GM10266 (cell line): Measurements from ENCODE around the gene PNMT.
A peak's percentile ranks its signal among the peaks of the same experiment; 100 is the strongest.

Experiments used
- DNase-seq: peaks from one replicate; pipeline ENCODE4 v3.0.0; 2012; ENCODE audit errors: extremely low spot score
- TF ChIP-seq, protein P1 (sequence below): IDR thresholded peaks from 2 replicates; pipeline ENCODE4 v1.5.1; 2012; ENCODE audit warnings: mild to moderate bottlenecking, low read depth; ENCODE audit not compliant: control insufficient read depth, insufficient read depth; ENCODE audit errors: missing control alignments

Gene PNMT

DNA sequence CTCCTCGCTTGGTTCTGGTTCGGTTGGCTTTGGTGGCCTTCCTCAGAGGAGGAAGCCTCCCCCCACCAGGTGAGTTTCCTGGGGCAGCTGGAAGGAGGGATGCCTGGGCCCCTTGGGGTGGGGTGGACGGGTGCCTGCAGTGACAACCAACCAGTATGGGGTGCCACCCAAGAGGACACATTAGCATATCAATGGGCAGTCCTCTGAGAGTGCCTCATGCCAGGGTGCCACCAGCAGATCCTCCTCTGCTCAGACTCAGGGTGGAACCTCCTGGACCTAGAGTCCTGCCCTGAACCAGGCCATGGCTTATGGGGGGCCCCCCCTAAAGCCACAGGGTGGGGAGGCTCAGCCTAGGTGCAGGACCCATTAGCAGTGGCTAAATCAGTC lies 38.8 kb upstream of the PNMT start:
- TF ChIP-seq, protein P1, sequence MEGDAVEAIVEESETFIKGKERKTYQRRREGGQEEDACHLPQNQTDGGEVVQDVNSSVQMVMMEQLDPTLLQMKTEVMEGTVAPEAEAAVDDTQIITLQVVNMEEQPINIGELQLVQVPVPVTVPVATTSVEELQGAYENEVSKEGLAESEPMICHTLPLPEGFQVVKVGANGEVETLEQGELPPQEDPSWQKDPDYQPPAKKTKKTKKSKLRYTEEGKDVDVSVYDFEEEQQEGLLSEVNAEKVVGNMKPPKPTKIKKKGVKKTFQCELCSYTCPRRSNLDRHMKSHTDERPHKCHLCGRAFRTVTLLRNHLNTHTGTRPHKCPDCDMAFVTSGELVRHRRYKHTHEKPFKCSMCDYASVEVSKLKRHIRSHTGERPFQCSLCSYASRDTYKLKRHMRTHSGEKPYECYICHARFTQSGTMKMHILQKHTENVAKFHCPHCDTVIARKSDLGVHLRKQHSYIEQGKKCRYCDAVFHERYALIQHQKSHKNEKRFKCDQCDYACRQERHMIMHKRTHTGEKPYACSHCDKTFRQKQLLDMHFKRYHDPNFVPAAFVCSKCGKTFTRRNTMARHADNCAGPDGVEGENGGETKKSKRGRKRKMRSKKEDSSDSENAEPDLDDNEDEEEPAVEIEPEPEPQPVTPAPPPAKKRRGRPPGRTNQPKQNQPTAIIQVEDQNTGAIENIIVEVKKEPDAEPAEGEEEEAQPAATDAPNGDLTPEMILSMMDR = no peak
- no peak for DNase-seq

DNA sequence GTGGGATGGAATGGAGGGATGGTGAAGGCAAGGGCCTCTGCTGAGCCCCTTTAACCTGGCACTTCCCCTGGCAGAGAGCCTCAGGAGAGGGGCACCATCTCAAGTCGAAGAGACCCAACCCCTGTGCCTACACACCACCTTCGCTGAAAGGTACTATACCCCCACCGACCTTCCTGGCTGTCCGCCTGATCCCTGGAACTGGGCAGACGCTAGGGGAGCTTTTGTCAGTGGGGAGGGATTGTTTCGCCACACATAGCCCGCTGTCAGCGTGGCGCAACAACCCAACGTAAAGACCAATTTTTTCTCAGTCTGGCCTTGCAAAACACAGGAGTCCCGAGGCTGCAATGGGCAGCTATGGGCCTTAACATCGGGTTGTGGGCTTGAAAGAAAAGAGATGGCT lies 38.4 kb upstream of the PNMT start:
- DNase-seq = no peak
- TF ChIP-seq, protein P1 = no peak

DNA sequence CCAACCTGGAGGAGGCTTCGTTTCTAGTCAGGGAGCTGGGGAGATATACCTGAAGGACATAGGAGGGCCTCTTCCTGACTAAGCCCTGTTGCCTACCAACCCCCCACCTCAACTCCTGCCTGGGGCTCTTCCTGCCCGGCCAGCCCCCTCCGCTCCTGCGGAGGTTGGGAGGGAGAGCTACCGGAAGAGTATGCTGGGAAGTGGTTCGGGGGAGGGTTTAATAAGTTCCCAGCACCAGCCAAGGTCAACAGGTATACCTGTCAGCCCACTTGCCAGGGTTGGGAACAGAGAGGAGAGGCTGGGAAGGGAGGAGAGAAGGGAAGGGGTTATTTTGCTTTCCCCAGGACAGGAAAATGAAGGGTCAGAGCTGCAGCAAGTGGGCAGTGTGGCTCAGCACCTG lies 36.9 kb upstream of the PNMT start:
- DNase-seq = no peak
- TF ChIP-seq, protein P1 = no peak

DNA sequence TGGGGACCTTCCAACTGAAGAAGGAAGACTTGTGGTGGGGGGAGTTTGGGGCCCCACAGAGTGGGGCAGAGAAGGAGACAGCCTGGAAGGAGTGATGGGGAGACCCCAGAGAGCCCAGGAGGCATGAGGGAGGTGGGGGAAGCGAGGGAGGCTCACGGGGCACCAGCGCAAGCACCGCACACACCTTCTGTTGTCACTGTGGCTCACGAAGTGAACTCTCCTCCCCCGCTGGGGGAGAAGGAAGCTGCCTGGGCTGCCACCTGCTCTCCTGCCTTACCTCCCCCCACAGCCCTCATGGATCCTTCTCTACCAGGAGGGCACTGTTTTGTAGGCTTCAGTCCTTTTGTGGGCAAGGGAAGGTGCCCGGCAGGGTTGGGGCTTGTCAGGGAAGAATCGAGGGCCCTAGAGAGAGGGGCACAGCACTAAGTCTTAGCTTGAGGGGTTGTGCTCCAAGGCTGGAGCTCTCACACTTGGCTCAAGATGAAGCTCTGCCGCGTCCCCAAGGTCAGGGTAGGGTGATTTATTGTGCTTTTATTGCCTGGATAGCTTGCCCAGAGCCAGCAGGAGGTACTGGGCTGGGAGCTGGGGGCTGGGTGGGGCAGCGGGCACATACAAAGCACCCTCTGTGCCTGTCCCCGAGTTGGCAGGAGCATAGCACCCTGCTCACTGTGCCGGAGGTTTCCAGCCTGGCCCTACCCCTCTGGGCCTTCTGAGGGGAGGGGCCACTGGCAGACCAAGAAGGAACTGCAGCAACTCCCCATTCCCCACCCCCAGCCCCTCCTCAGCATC lies 35.9 kb upstream of the PNMT start:
- TF ChIP-seq, protein P1 = no peak
- no peak for DNase-seq

DNA sequence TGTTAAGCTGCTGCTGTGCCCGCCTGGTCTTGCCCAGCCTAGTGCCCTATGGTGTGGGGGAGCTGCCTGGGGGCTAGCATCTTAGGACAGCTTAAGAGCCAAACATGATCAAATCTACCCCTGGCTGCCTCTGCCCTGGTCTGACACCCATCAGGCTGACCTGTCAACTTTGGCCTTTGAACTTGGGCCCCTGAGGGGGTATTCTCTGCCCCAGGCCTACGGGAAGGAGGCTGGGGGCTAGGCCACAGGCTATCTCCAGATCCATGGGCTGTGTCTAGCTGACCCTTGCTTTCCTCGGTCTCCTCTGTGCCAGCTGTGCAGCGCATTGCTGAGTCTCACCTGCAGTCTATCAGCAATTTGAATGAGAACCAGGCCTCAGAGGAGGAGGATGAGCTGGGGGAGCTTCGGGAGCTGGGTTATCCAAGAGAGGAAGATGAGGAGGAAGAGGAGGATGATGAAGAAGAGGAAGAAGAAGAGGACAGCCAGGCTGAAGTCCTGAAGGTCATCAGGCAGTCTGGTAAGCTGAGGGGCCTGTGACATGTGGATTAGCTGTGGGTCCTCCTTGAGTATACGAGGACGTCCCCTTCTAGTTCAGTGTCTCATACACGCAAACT lies 34.6 kb upstream of the PNMT start:
- DNase-seq = no peak
- TF ChIP-seq, protein P1 = no peak

DNA sequence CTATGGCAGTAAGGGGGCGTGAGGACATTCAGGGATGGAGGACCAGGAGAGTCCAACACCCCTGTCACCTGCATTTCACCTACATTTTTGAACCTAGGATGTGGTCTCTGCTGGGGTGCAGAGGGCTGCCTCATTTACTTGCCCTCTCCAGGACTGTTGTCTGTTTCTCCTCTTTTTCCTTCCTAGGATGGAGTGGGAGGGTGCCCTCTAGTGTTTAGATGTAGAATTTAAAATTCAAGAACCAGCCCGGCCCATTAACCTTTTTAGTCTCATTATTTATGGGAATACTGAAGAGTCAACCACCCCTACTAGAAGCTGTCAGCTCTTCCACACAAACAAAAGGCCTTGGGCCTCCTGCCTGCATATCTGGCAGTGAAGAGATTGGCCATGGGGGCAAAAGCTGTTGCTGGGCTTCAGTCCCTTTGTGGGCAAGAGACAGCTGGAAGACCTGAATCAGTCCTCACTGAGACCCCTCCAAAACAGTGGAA lies 33.8 kb upstream of the PNMT start:
- TF ChIP-seq, protein P1 = peak; percentile 59
- no peak for DNase-seq

DNA sequence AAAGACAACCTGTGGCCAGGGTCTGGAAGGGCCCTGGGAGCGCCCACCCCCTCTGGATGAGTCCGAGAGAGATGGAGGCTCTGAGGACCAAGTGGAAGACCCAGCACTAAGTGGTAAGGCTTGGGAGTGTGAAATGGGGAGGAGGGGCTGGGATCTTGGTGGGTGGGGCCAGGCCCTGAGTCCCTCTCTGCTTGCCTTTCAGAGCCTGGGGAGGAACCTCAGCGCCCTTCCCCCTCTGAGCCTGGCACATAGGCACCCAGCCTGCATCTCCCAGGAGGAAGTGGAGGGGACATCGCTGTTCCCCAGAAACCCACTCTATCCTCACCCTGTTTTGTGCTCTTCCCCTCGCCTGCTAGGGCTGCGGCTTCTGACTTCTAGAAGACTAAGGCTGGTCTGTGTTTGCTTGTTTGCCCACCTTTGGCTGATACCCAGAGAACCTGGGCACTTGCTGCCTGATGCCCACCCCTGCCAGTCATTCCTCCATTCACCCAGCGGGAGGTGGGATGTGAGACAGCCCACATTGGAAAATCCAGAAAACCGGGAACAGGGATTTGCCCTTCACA lies 32.6 kb upstream of the PNMT start:
- TF ChIP-seq, protein P1 = no peak
- DNase-seq = no peak
